HG03558 (cell line): Measurements from ENCODE around the gene ABCG2.

ENCODE experiments used
- ATAC-seq: cut with Tn5 transposase; IDR thresholded peaks from one replicate; pipeline ENCODE4 v1.9.1; 2021; ENCODE audit warnings: moderate number of reproducible peaks; ENCODE audit not compliant: unreplicated experiment; ENCODE audit errors: extremely low read depth

Gene ABCG2

GRCh38 chr4:88078579-88078978 lies 79.9 kb downstream of the ABCG2 start:
- no peak for ATAC-seq

- no peak for ATAC-seq
These were observed 80.4 kb downstream of the ABCG2 start for GRCh38 chr4:88077911-88078524.

GRCh38 chr4:88075336-88075735 lies 83.1 kb downstream of the ABCG2 start:
- ATAC-seq, result no peak

- no peak for ATAC-seq
These were observed 88.4 kb downstream of the ABCG2 start for GRCh38 chr4:88070031-88070430.

- no peak for ATAC-seq
These were observed 94.0 kb downstream of the ABCG2 start for GRCh38 chr4:88064410-88064809.

GRCh38 chr4:88063634-88064296 lies 94.7 kb downstream of the ABCG2 start:
- ATAC-seq, result no peak

- ATAC-seq, result no peak
These were observed 95.6 kb downstream of the ABCG2 start for GRCh38 chr4:88062843-88063242.

- no peak for ATAC-seq
These were observed 96.1 kb downstream of the ABCG2 start for GRCh38 chr4:88062311-88062710.

- ATAC-seq, result no peak
These were observed 98.0 kb downstream of the ABCG2 start for GRCh38 chr4:88060431-88060830.

GRCh38 chr4:88059766-88060165 lies 98.7 kb downstream of the ABCG2 start:
- ATAC-seq, result no peak

GRCh38 chr4:88058295-88058694 lies 100.1 kb downstream of the ABCG2 start:
- no peak for ATAC-seq

GRCh38 chr4:88054901-88055300 lies 103.5 kb downstream of the ABCG2 start:
- no peak for ATAC-seq

- no peak for ATAC-seq
These were observed 104.2 kb downstream of the ABCG2 start for GRCh38 chr4:88054229-88054628.

GRCh38 chr4:88045021-88045420 lies 113.4 kb downstream of the ABCG2 start:
- no peak for ATAC-seq

- ATAC-seq, result no peak
These were observed 114.7 kb downstream of the ABCG2 start for GRCh38 chr4:88043586-88044340.

- ATAC-seq, result no peak
These were observed 115.4 kb downstream of the ABCG2 start for GRCh38 chr4:88043001-88043400.

- no peak for ATAC-seq
These were observed 116.8 kb downstream of the ABCG2 start for GRCh38 chr4:88041626-88042025.

GRCh38 chr4:88040707-88041106 lies 117.7 kb downstream of the ABCG2 start:
- no peak for ATAC-seq
